Heart left ventricle (tissue), 16 donors: ENCODE results near the gene FBXO3. TPM values are rescaled to one million over a fixed set of nuclear protein-coding genes. Genes with fewer than 3 reads are reported as not detected.

ENCODE experiments used
- ATAC-seq, 4 donors: fragments of 200-7000 bp; cut with Tn5 transposase; one replicate each; pipeline ENCODE4 v1.9.1; 2020 to 2022; ENCODE audit warnings: moderate library complexity in 4 of 4, mild to moderate bottlenecking in 3 of 4, moderate number of reproducible peaks in 1 of 4
- DNase-seq, 5 donors: peaks; one replicate each; pipeline ENCODE4 v3.0.0-alpha.2; 2020
- H3K27ac ChIP-seq, 12 donors: fragments of 200-600 bp; sonication (generic) in 4 of 12; one replicate each; pipeline versions ENCODE4 v1.5.0 to v1.8.0; 2016 to 2022; ENCODE audit warnings: mild to moderate bottlenecking in 2 of 12
- H3K27me3 ChIP-seq, 9 donors: fragments of 200-600 bp; sonication (generic) in 2 of 9; one replicate each; pipeline versions ENCODE4 v1.5.1 to v1.8.0; 2016 to 2022; ENCODE audit warnings: mild to moderate bottlenecking in 3 of 9
- H3K36me3 ChIP-seq, 9 donors: fragments of 200-600 bp; sonication (generic) in 2 of 9; one replicate each; pipeline versions ENCODE4 v1.5.0 to v1.8.0; 2018 to 2022; ENCODE audit warnings: mild to moderate bottlenecking in 2 of 9
- H3K4me1 ChIP-seq, 12 donors: fragments of 200-600 bp; sonication (generic) in 4 of 12; one replicate each; pipeline versions ENCODE4 v1.5.0 to v1.8.0; 2016 to 2022; ENCODE audit warnings: mild to moderate bottlenecking in 3 of 12
- H3K4me3 ChIP-seq, 12 donors: fragments of 200-600 bp; sonication (generic) in 4 of 12; one replicate each; pipeline versions ENCODE4 v1.5.0 to v1.8.0; 2017 to 2022; ENCODE audit warnings: mild to moderate bottlenecking in 9 of 12, moderate library complexity in 4 of 12
- H3K9me3 ChIP-seq, 12 donors: fragments of 200-600 bp; sonication (generic) in 4 of 12; one replicate each; pipeline versions ENCODE4 v1.5.0 to v1.8.0; 2016 to 2022; ENCODE audit warnings: mild to moderate bottlenecking in 1 of 12
- CTCF ChIP-seq, 12 donors: fragments of 200-600 bp; sonication (generic) in 4 of 12; IDR thresholded peaks; one replicate each; pipeline versions ENCODE4 v1.5.0 to v1.8.0; 2018 to 2022; ENCODE audit warnings: antibody characterized with exemption in 12 of 12, mild to moderate bottlenecking in 5 of 12
- POLR2A ChIP-seq, 2 donors: fragments of 450-650 bp; IDR thresholded peaks; one replicate each; pipeline ENCODE4 v1.6.1; 2017; ENCODE audit warnings: antibody characterized with exemption in 2 of 2, mild to moderate bottlenecking in 2 of 2, moderate library complexity in 2 of 2
- WGBS, 4 donors: extraction: QIAGEN DNeasy Blood & Tissue Kit in 2 of 4; methylation state at CpG; one replicate each; pipeline versions ENCODE4 v1.1.5 to v1.1.7; 2013 to 2018; 5-methylcytosine and 5-hydroxymethylcytosine counted together
- intact Hi-C, 10 donors: fragments of 100-400 bp; cut with DNase I; formaldehyde crosslinking; loops; one replicate each; pipeline versions ENCODE4 v1.11.1 to v1.14.2; 2022
- polyA plus RNA-seq, 2 donors: library from polyadenylated mRNA; stranded (reverse); fragments of 200-250 nt; gene quantifications; one replicate each; pipeline ENCODE4 v1.2.3, GENCODE V29; 2013
- total RNA-seq, 9 donors: library from RNA; depleted of rRNA in 2 of 9; stranded (reverse); fragments of >200 nt in 2 of 9; fragmentation: NEBNext Ultra II Directional in 3 of 9; extraction: Animal tissue kit (Norgen Biotek cat#: 25700) in 3 of 9; gene quantifications; one replicate each; pipeline versions ENCODE4 v1.1.0 to v1.2.4, GENCODE V29; 2016 to 2023
- donor health status: ischemic (EF 13 %, LVEDD 7.1; RV severe dilation, severe dysfunction).
- donor health status: healthy with polysubstance abuse.
- donor health status: DM: no; HTN: yes; CAD: no.
- donor health status: DM: no; HTN: no; CAD: no.
- donor health status: ischemic (EF 25% LVEDD 6.9; RV normal size, moderate dysfunction).
- donor health status: ischemic (EF 25% LVEDD 5.7; RV mildly dilated, moderate dysfunction).
- donor health status: healthy.
- donor health status: DM: yes; HTN: yes; CAD: no.
- donor health status: ischemic (EF 35%, LVEDD 5.7; RV mildly dilated, moderate dysfunction).
- donor health status: nonischemic (EF 11% LVEDD 7.7; RV severe dilation, severe dysfunction).
- donor health status: DM: yes; HTN: yes; CAD: no.
- donor health status: PGD.
- donor health status: ischemic (EF 29% LVEDD 5.4; RV normal size, mild dysfunction).
- donor health status: nonischemic (EF 23%, LVEDD 6.1; RV moderate dilation, normal function).

The FBXO3 gene
- total and polyA plus RNA-seq, 11 donors: 25.7 to 72.8 (median 49.8) TPM

GRCh38 chr11:33699515-33700062, 74.7 kb downstream of the FBXO3 start:
- DNase-seq (no peak), ATAC-seq (no peak)
- peak overlapping the region in 10 of 12 donors; percentile 61 to 91 (median 87) for H3K27ac ChIP-seq
- TF ChIP-seq POLR2A (IDR thresholded peaks at IDR 0.05) (no peak), CTCF (IDR thresholded peaks at IDR 0.05) (no peak)
- H3K9me3 ChIP-seq: no peaks in the 10 kb centered on the region
- H3K36me3 ChIP-seq: peaks cover 0 to 1% (median 0%) of the 10 kb centered on the region in 9 donors
- H3K27me3 ChIP-seq: no peaks in the 10 kb centered on the region
- H3K4me3 ChIP-seq: peak overlapping the region in 7 of 12 donors; percentile 50 to 66 (median 55)
- intact Hi-C loops: loop anchor here in 7 of 10 donors (1.0 to 10.0 kb wide), 6 partner anchors 8 to 445 kb away; partner anchors contain the start of genes CD59 (in 5 of the 7) and HIPK3 (in 1 of the 7)
- WGBS, 4 donors: 70 to 81% (median 76%) methylated on average over 12 of the region's 12 CpGs
- H3K4me1 ChIP-seq: peaks cover 11 to 84% (median 54%) of the 10 kb centered on the region in 12 donors

GRCh38 chr11:33698921-33699320, 75.4 kb downstream of the FBXO3 start:
- DNase-seq (no peak), ATAC-seq (no peak)
- Histone ChIP-seq H3K27ac (peak overlapping the region in 2 of 12 donors; percentile 22 to 90), H3K4me1 (peaks cover 7 to 84% (median 54%) of the 10 kb centered on the region in 12 donors), H3K9me3 (no peaks in the 10 kb centered on the region), H3K4me3 (no peak overlapping the region), H3K27me3 (no peaks in the 10 kb centered on the region), H3K36me3 (no peaks in the 10 kb centered on the region)
- intact Hi-C loops: loop anchor here in 2 of 10 donors (10.0 kb wide), 2 partner anchors 126 to 444 kb away; partner anchors contain the start of gene HIPK3 (in 1 of the 2)
- WGBS, 4 donors: 88 to 93% (median 92%) methylated on average over 5 of the region's 5 CpGs
- no peak for TF ChIP-seq CTCF (IDR thresholded peaks at IDR 0.05)
- no peak for TF ChIP-seq POLR2A (IDR thresholded peaks at IDR 0.05)

- Histone ChIP-seq H3K4me3 (no peak overlapping the region), H3K4me1 (peaks cover 8 to 83% (median 51%) of the 10 kb centered on the region in 12 donors), H3K27me3 (no peaks in the 10 kb centered on the region), H3K36me3 (no peaks in the 10 kb centered on the region), H3K9me3 (no peaks in the 10 kb centered on the region), H3K27ac (no peak overlapping the region)
- no peak for TF ChIP-seq CTCF (IDR thresholded peaks at IDR 0.05)
- no peak for TF ChIP-seq POLR2A (IDR thresholded peaks at IDR 0.05)
- no peak for ATAC-seq
- intact Hi-C loops: loop anchor here in 2 of 10 donors (10.0 kb wide), 2 partner anchors 127 to 443 kb away; partner anchors contain the start of gene HIPK3 (in 1 of the 2)
- 68 to 73% (median 71%) methylated on average over 3 of the region's 3 CpGs for WGBS, 4 donors
- DNase-seq: no peak
Measured at GRCh38 chr11:33697997-33698396, 76.3 kb downstream of the FBXO3 start.

GRCh38 chr11:33696931-33697638, 77.2 kb downstream of the FBXO3 start:
- H3K36me3 ChIP-seq: no peaks in the 10 kb centered on the region
- H3K4me1 ChIP-seq: peaks cover 11 to 83% (median 52%) of the 10 kb centered on the region in 12 donors
- no peak for ATAC-seq
- no peak overlapping the region for H3K4me3 ChIP-seq
- intact Hi-C loops: loop anchor here in 2 of 10 donors (10.0 kb wide), 2 partner anchors 128 to 442 kb away; partner anchors contain the start of gene HIPK3 (in 1 of the 2)
- H3K27ac ChIP-seq: no peak overlapping the region
- H3K9me3 ChIP-seq: no peaks in the 10 kb centered on the region
- H3K27me3 ChIP-seq: no peaks in the 10 kb centered on the region
- WGBS, 4 donors: 70 to 74% (median 72%) methylated on average over 6 of the region's 6 CpGs
- no peak for TF ChIP-seq POLR2A (IDR thresholded peaks at IDR 0.05)
- no peak for DNase-seq
